Aorta (tissue), 5 donors: ENCODE results near the gene SLC18A3. TPM values are rescaled to one million over a fixed set of nuclear protein-coding genes. Genes with fewer than 3 reads are reported as not detected.

Source experiments
- ATAC-seq: fragments of 200-7000 bp; cut with Tn5 transposase; one replicate; pipeline ENCODE4 v1.9.1; 2022; ENCODE audit warnings: moderate library complexity; ENCODE audit not compliant: low FRiP score
- DNase-seq, 2 donors: peaks; one replicate each; pipeline ENCODE4 v3.0.0-alpha.2; 2020
- H3K27ac ChIP-seq, 2 donors: one replicate each; pipeline ENCODE4 v1.5.1; 2013; ENCODE audit warnings: low read length in 2 of 2, mild to moderate bottlenecking in 2 of 2, moderate library complexity in 2 of 2, control low read depth in 1 of 2, inconsistent platforms in 1 of 2, low read depth in 1 of 2
- H3K27me3 ChIP-seq, 2 donors: one replicate each; pipeline ENCODE4 v1.6.1; 2013; ENCODE audit warnings: control low read depth in 1 of 2, low read length in 1 of 2, mild to moderate bottlenecking in 1 of 2, moderate library complexity in 1 of 2; ENCODE audit not compliant: insufficient read depth in 2 of 2, control insufficient read depth in 1 of 2
- H3K36me3 ChIP-seq, 2 donors: one replicate each; pipeline ENCODE4 v1.6.1; 2013; ENCODE audit warnings: control low read depth in 1 of 2, low read length in 1 of 2, mild to moderate bottlenecking in 1 of 2; ENCODE audit not compliant: insufficient read depth in 2 of 2, control insufficient read depth in 1 of 2
- H3K4me1 ChIP-seq, 2 donors: one replicate each; pipeline ENCODE4 v1.6.1; 2013; ENCODE audit warnings: low read length in 2 of 2, control low read depth in 1 of 2, mild to moderate bottlenecking in 1 of 2, moderate library complexity in 1 of 2; ENCODE audit not compliant: insufficient read depth in 2 of 2, control insufficient read depth in 1 of 2
- H3K4me3 ChIP-seq, 2 donors: one replicate each; pipeline ENCODE4 v1.5.1; 2013; ENCODE audit warnings: low read length in 2 of 2, control low read depth in 1 of 2, mild to moderate bottlenecking in 1 of 2
- H3K9me3 ChIP-seq: one replicate; pipeline ENCODE4 v1.6.1; 2013; ENCODE audit warnings: mild to moderate bottlenecking, low read length; ENCODE audit not compliant: control insufficient read depth
- WGBS, 2 donors: extraction: QIAGEN DNeasy Blood & Tissue Kit; methylation state at CpG; one replicate each; pipeline ENCODE4 v1.1.7; 2013; 5-methylcytosine and 5-hydroxymethylcytosine counted together
- intact Hi-C, 2 donors: fragments of 100-400 bp; cut with DNase I; formaldehyde crosslinking; loops; one replicate each; pipeline versions ENCODE4 v1.14.2 to v1.15.0; 2022
- polyA plus RNA-seq, 2 donors: library from polyadenylated mRNA; stranded (reverse); fragments of 200-250 nt; gene quantifications; one replicate each; pipeline ENCODE4 v1.2.3, GENCODE V29; 2013
- total RNA-seq, 2 donors: library from RNA; stranded (reverse); fragmentation: NEBNext Ultra II Directional; extraction: Animal tissue kit (Norgen Biotek cat#: 25700); gene quantifications; one replicate each; pipeline ENCODE4 v1.2.1, GENCODE V29; 2021
- donor health status: healthy with polysubstance abuse.
- donor health status: Bipolar disorder and iron deficiency.
- donor health status: DM: no; HTN: no; CAD: no.
- donor health status: DM: no; HTN: no; CAD: no.
- donor health status: DM: yes; HTN: yes; CAD: no.

The SLC18A3 gene
- total and polyA plus RNA-seq, 4 donors, result not detected

DNA sequence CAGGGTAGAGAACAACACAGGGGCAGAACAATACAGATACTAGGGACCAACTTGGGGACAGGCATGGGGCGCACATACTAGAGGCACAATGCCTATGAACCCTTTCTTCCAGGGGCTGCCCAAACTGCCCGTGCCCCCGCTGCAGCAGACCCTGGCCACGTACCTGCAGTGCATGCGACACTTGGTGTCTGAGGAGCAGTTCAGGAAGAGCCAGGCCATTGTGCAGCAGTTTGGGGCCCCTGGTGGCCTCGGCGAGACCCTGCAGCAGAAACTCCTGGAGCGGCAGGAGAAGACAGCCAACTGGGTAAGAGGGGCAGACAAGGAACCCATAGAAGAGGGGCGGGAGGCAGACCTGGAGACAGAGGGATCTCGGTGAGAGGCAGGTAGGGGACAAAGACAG lies 9.5 kb downstream of the SLC18A3 start:
- H3K4me3 ChIP-seq, result no peak overlapping the region
- WGBS, 2 donors, result 62 to 68% methylated on average over 10 of the region's 10 CpGs
- no peaks in the 10 kb centered on the region for H3K4me1 ChIP-seq
- DNase-seq, result peak; percentile 19 to 51
- no peak for ATAC-seq
- H3K36me3 ChIP-seq, result no peaks in the 10 kb centered on the region
- H3K27ac ChIP-seq, result no peak overlapping the region
- H3K27me3 ChIP-seq, result no peaks in the 10 kb centered on the region
- intact Hi-C loops, result no loop called here
- H3K9me3 ChIP-seq, result no peaks in the 10 kb centered on the region

DNA sequence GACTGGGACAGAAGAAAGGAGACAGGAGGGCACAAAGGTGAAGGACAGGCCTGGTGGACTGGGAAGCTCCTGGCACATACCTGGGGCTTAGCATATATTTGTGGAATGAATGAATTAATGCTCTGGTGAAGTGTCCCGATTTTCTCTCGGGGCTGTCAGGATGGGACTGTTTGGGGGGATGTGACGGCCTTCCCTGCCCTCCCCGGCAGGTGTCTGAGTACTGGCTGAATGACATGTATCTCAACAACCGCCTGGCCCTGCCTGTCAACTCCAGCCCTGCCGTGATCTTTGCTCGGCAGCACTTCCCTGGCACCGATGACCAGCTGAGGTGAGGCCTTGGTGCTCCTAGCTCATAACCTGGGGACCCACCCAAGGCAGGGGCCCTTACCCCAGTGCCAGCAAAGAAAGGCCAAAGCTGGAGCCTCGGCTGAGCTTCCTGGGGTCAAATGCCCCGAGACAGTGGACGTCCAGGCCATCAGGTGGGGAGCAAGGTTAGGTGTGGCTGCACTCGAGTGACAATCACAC lies 10.2 kb downstream of the SLC18A3 start:
- Histone ChIP-seq H3K27me3 (no peaks in the 10 kb centered on the region), H3K27ac (no peak overlapping the region), H3K4me1 (no peaks in the 10 kb centered on the region), H3K4me3 (no peak overlapping the region), H3K36me3 (no peaks in the 10 kb centered on the region), H3K9me3 (no peaks in the 10 kb centered on the region)
- DNase-seq (peak; percentile 36 to 48), ATAC-seq (no peak)
- intact Hi-C loops, result no loop called here
- WGBS, 2 donors, result 85 to 89% methylated on average over 12 of the region's 12 CpGs

DNA sequence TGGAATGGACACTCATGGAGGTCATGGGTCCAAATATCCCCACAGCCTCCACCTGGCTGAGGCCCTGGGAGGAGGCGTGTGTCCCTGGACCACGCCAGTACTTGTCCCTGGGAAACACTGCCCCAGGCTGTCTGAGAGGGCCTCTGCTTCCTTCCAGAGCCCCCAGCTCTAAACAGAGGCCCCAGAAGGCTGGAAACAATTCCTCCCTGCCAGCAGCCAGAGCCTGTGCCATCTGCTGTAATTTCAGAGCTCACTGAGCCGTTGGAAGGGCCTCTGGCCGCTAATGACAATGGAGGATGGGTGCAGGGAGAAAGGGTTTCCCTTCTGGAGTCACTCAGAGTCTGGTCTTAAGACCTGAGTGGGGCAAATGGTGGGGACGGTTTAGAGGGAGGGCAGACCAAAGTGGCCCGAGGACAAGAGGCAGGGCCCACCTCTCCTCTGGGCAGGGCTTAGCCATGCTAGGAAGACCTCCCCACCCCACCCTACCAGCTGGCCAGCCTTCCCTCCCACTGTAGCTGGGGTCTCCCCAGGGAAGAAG lies 10.8 kb downstream of the SLC18A3 start:
- H3K27me3 ChIP-seq, result no peaks in the 10 kb centered on the region
- H3K9me3 ChIP-seq, result no peaks in the 10 kb centered on the region
- H3K4me1 ChIP-seq, result no peaks in the 10 kb centered on the region
- intact Hi-C loops, result no loop called here
- WGBS, 2 donors, result 44 to 47% methylated on average over 6 of the region's 6 CpGs
- ATAC-seq, result no peak
- DNase-seq, result peak; percentile 25 to 56
- H3K4me3 ChIP-seq, result no peak overlapping the region
- H3K36me3 ChIP-seq, result no peaks in the 10 kb centered on the region
- H3K27ac ChIP-seq, result no peak overlapping the region

DNA sequence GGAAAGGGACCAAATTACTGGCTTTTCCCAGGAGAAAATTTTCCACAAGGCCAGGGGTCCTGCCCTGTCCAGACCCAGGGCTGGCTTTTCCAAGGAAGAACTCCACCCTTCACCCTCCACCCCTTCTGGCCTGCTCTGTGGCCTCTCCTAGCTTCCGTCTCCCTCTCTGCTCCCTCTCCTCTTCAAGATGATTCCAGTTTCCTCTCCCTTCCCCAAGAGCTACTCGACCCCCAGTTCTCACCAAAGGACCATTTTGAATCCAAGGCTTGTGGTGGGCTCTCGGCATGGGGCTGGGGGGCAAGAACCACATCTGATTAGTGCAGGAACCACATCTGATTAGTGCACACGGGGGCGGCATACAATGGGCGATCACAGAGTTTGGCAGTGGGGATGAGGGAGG lies 11.5 kb downstream of the SLC18A3 start:
- H3K4me3 ChIP-seq, result no peak overlapping the region
- 39 to 59% methylated on average over 6 of the region's 6 CpGs for WGBS, 2 donors
- H3K27me3 ChIP-seq, result no peaks in the 10 kb centered on the region
- intact Hi-C loops, result no loop called here
- no peak for ATAC-seq
- peak; percentile 13 to 31 for DNase-seq
- no peaks in the 10 kb centered on the region for H3K4me1 ChIP-seq
- H3K36me3 ChIP-seq, result no peaks in the 10 kb centered on the region
- no peak overlapping the region for H3K27ac ChIP-seq
- no peaks in the 10 kb centered on the region for H3K9me3 ChIP-seq

DNA sequence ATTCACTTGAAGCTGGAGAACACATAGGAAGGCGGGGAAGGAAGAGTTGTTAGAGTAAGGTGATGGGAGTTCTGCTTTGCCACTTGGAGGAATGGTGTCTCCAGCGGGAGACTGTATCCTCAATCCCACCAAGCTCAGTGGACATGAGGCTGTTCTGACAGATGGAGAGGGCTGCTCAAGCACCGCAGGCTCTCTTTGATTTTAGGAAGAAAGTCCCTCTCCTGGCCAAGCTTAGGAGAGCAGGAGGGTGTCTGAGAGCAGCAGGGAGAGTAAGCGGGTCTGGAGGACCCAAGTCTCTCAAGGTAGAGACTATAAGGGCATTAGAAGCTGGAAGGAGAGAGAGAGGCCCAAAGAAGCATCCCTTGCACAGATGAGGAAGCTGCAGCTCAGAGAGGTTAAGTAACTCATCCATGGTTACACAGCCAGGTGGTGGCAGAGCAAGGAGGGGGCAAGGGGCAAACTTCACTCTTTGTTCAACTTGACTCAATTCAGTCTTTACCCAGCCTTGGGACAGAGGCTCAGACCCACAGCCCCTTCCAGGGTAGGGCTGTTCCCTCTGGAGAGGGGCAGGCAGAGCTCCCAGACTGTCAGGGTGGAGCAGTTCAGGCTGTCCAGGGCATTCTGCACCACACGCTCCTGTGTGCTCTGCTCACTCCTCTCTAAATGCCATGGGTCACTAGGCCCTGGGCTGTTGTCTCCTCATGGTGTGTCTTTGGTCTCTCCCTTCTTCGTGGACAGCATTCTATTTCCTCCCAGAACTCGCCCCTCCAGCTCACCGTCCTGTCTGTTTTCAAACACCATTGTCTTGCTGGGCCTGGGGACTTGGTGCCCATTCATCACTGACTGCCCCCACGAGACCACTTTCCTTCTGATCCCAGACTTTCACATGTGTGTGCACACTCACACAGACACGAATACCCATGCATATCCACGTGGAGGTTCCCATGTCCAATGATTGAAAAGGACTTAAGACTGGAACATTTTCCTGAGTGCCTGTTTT lies 12.6 kb downstream of the SLC18A3 start:
- intact Hi-C loops, result no loop called here
- DNase-seq (peak; percentile 8 to 55), ATAC-seq (no peak)
- Histone ChIP-seq H3K27me3 (no peaks in the 10 kb centered on the region), H3K36me3 (no peaks in the 10 kb centered on the region), H3K27ac (no peak overlapping the region), H3K4me3 (no peak overlapping the region), H3K4me1 (no peaks in the 10 kb centered on the region), H3K9me3 (no peaks in the 10 kb centered on the region)
- 67 to 70% methylated on average over 11 of the region's 11 CpGs for WGBS, 2 donors

DNA sequence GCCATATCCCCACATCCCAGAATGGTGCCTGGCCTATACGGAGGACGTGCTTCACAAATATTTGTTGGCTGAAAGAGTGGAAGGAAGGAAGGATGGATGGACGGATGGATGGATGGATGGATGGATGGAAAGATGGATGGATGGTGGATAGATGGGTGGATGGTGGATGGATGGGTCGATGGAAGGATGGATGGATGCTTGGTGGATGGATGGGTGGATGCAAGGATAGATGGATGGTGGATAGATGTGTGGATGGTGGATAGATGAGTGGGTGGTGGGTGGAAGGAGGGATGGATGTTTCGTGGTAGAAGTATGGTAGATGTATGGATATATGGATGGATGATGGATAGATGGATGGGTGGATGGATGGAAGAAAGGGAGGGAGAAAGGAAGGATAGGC lies 14.5 kb downstream of the SLC18A3 start:
- 60 to 62% methylated on average over 5 of the region's 5 CpGs for whole genome bisulfite sequencing, 2 donors
- no peak overlapping the region for H3K27ac ChIP-seq
- no peaks in the 10 kb centered on the region for H3K36me3 ChIP-seq
- intact Hi-C loops, result no loop called here
- H3K9me3 ChIP-seq, result no peaks in the 10 kb centered on the region
- H3K27me3 ChIP-seq, result no peaks in the 10 kb centered on the region
- no peak overlapping the region for H3K4me3 ChIP-seq
- H3K4me1 ChIP-seq, result no peaks in the 10 kb centered on the region
- ATAC-seq (no peak), DNase-seq (peak in 1 of 2 donors; percentile 2)

DNA sequence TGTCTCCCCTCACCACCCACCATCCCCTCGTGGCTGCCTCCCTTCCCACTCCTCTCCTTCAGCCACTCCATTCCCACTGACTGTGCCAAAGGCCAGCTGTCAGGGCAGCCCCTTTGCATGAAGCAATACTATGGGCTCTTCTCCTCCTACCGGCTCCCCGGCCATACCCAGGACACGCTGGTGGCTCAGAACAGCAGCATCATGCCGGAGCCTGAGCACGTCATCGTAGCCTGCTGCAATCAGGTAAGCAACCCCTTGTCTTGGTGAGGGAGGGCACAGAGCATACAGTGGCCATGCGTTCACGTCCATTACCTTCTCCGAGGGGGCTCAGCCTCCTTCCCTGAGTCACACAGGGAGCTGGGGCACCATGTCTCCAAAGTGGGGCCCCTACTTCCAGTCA lies 15.3 kb downstream of the SLC18A3 start:
- intact Hi-C loops, result no loop called here
- Histone ChIP-seq H3K36me3 (no peaks in the 10 kb centered on the region), H3K4me3 (no peak overlapping the region), H3K9me3 (no peaks in the 10 kb centered on the region), H3K4me1 (no peaks in the 10 kb centered on the region), H3K27ac (no peak overlapping the region), H3K27me3 (no peaks in the 10 kb centered on the region)
- peak; percentile 24 to 66 for DNase-seq
- 83 to 87% methylated on average over 10 of the region's 10 CpGs for WGBS, 2 donors
- no peak for ATAC-seq

DNA sequence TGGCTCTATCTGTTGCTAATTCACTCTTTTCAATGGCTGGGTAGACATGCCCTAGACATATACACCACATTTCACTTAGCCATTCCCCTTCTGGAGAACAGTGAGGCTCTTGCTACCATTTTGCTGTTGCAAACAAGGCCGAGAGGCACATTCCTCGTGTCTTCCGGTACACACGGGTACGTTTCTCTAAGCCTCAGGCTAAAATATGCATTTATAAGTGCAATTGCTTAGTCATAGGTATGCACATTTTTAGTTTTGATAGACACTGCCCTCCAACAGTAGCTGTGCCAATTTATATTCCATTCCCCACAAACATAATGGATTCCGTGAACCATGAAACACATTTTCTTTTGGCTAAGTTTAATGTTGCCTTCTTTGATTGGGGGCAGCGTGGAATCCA lies 16.9 kb downstream of the SLC18A3 start:
- DNase-seq, result no peak

More for the DNA sequence above, 16.9 kb downstream of the SLC18A3 start:
- Histone ChIP-seq H3K4me1 (no peaks in the 10 kb centered on the region), H3K9me3 (no peaks in the 10 kb centered on the region), H3K27ac (no peak overlapping the region), H3K27me3 (no peaks in the 10 kb centered on the region), H3K36me3 (no peaks in the 10 kb centered on the region), H3K4me3 (no peak overlapping the region)
- intact Hi-C loops, result no loop called here
- 91 to 92% methylated on average over 7 of the region's 7 CpGs for WGBS, 2 donors
- no peak for ATAC-seq
